PFSK-1 (cell line): ENCODE measurements around the gene GPSM1.

Source experiments
- POLR2AphosphoS5 ChIP-seq: IDR thresholded peaks from 2 replicates; pipeline ENCODE4 v1.6.1; 2012; ENCODE audit warnings: low read depth, mild to moderate bottlenecking, control low read depth, low read length, moderate library complexity
- TAF1 ChIP-seq: IDR thresholded peaks from 2 replicates; pipeline ENCODE4 v1.6.1; 2012; ENCODE audit warnings: low read length, control low read depth, borderline replicate concordance; ENCODE audit not compliant: insufficient read depth
- TF ChIP-seq, protein P1 (sequence below), 2 experiments: IDR thresholded peaks; 2 replicates each; pipeline versions ENCODE4 v1.6.1 to v1.8.0; 2011 to 2012; ENCODE audit warnings: low read depth in 2 of 2, low read length in 2 of 2, control low read depth in 1 of 2, inconsistent platforms in 1 of 2, mild to moderate bottlenecking in 1 of 2, moderate library complexity in 1 of 2; ENCODE audit not compliant: insufficient read depth in 1 of 2

- TF ChIP-seq TAF1 (no peak), POLR2AphosphoS5 (no peak)
- TF ChIP-seq, protein P1, sequence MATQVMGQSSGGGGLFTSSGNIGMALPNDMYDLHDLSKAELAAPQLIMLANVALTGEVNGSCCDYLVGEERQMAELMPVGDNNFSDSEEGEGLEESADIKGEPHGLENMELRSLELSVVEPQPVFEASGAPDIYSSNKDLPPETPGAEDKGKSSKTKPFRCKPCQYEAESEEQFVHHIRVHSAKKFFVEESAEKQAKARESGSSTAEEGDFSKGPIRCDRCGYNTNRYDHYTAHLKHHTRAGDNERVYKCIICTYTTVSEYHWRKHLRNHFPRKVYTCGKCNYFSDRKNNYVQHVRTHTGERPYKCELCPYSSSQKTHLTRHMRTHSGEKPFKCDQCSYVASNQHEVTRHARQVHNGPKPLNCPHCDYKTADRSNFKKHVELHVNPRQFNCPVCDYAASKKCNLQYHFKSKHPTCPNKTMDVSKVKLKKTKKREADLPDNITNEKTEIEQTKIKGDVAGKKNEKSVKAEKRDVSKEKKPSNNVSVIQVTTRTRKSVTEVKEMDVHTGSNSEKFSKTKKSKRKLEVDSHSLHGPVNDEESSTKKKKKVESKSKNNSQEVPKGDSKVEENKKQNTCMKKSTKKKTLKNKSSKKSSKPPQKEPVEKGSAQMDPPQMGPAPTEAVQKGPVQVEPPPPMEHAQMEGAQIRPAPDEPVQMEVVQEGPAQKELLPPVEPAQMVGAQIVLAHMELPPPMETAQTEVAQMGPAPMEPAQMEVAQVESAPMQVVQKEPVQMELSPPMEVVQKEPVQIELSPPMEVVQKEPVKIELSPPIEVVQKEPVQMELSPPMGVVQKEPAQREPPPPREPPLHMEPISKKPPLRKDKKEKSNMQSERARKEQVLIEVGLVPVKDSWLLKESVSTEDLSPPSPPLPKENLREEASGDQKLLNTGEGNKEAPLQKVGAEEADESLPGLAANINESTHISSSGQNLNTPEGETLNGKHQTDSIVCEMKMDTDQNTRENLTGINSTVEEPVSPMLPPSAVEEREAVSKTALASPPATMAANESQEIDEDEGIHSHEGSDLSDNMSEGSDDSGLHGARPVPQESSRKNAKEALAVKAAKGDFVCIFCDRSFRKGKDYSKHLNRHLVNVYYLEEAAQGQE (IDR thresholded peaks at IDR 0.05; ENCODE audit: insufficient read depth in 1 of 2, low read depth in 2 of 2, low read length in 2 of 2) = no peak
Measured at GRCh38 chr9:136312436-136312835, 14.9 kb upstream of the GPSM1 start.
